NCI-H187 (cell line): ENCODE measurements around the gene GNAO1.

Experiments
- DNase-seq, 2 experiments: peaks; one replicate each; lab custom pipeline; 2025; lab: John Stamatoyannopoulos, UW

Gene GNAO1

DNA sequence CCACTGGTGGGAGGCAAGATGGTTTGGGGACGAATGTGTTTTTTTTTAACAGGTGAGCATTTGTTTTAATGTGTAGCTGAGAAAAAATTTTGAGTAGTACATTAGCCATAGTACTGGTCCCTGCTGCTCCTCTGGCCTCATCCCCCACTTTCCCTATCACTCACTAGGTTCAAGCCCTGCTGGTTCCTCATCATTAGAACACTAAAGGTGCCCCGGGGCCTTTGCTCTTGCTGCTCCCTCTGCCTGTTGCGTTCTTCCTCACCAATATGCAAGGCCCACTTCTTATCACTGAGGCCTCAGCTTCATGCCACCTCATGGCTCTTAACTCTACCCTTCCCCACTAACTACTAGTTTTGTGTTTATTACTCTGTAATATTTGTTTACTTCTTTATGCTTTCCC, 74.5 kb downstream of the GNAO1 start:
- no peak for DNase-seq

GRCh38 chr16:56266641-56267607, 75.6 kb downstream of the GNAO1 start:
- no peak for DNase-seq

- DNase-seq, result no peak
These were observed 76.6 kb downstream of the GNAO1 start for GRCh38 chr16:56267888-56268287.

DNA sequence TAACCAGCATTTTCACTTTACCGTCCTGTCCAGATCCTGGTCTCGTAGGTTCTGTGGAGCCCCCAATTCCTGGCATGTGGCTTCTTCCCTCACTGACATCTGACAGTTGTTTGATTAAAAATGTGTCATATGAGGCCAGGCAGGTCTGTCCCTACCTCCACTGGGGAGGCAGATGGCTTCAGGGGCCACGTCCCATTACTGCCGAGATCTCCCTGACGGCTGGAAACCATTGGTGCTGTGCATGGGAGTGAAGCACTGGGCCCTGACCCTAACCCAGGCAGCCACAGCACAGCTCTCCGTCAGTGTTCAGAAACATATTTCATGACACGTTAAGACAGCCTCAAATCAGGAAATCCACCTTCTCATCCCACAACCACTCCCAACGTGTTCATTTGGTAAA, 77.5 kb downstream of the GNAO1 start:
- no peak for DNase-seq

- DNase-seq, result no peak
These were observed 78.0 kb downstream of the GNAO1 start for GRCh38 chr16:56269281-56269680.

- no peak for DNase-seq
These were observed 78.8 kb downstream of the GNAO1 start for GRCh38 chr16:56269811-56270684.

DNA sequence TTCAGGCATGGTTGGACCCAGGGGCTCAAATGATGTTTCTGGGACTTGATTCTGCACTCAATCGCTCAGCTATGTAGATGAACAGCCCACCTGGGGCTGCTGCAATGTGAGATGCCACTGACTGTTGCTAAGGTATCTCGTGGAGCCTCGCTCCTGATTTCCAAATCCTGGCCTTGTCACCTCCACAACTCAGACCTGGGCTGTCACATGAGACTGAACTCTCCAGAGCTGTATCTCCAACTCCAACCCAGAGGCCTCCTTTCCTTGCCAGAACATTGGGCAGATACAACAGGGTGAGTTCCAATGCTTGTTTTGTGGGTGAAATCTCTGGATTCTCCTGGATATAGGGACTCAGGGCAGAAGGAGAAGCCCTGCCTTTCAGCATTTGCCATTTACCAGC, 79.5 kb downstream of the GNAO1 start:
- no peak for DNase-seq

- no peak for DNase-seq
These were observed 81.2 kb downstream of the GNAO1 start for GRCh38 chr16:56272583-56272894.

GRCh38 chr16:56273615-56274014, 82.3 kb downstream of the GNAO1 start:
- DNase-seq, result no peak

DNA sequence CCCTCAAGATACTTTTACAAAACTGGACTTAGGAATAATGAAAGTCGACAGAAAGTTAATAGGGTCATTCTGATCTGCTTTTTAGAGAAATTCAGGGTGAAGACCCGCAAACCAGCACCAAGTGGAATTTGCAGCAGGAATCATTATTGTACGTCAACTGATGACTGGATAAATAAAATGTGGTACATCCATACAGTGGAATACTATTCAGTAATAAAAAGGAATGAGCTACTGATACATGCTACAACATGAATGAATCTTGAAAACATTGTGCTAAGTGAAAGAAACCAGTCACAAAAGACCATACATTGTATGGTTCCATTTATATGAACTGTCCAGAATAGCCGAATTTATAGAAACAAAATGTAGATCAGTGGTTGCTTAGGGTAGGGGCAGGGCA, 83.1 kb downstream of the GNAO1 start:
- DNase-seq, result no peak

DNA sequence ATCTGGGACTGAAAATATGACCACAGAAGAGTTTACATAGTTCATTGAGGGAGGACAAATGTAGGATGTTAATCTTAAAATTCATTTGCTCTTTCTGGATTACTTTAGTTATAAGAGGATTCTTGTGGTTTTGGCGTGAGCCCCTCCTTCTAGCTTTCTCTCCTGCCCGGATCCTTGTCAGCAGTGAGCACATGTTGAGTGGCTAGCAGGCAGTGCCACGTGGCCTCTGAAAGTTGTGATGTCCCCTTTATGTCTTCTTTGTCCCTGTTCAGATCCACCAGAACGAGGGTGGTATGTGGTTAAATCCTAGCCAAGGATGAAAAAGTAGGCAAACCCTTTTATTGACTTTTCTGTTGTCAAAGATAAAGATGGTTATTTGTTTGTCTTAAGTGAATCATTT, 83.8 kb downstream of the GNAO1 start:
- no peak for DNase-seq

DNA sequence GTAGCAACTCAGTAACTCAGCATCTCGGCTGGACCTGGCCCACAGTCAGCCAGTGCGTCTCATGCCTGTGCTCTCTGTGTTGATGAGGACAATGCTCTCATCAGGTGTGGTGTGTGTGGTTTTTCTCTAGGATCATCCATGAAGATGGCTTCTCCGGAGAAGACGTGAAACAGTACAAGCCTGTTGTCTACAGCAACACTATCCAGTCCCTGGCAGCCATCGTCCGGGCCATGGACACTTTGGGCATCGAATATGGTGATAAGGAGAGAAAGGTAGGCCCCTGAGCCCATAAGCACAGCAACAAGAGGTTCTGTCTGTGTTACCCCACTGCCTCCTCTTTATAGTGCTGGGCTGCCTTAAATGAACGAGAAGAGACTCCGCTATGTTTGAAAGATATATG, 84.5 kb downstream of the GNAO1 start:
- no peak for DNase-seq

GRCh38 chr16:56277075-56277474, 85.8 kb downstream of the GNAO1 start:
- DNase-seq, result no peak

GRCh38 chr16:56278196-56278855, 87.0 kb downstream of the GNAO1 start:
- DNase-seq, result no peak

- DNase-seq, result no peak
These were observed 87.8 kb downstream of the GNAO1 start for GRCh38 chr16:56279132-56279531.

DNA sequence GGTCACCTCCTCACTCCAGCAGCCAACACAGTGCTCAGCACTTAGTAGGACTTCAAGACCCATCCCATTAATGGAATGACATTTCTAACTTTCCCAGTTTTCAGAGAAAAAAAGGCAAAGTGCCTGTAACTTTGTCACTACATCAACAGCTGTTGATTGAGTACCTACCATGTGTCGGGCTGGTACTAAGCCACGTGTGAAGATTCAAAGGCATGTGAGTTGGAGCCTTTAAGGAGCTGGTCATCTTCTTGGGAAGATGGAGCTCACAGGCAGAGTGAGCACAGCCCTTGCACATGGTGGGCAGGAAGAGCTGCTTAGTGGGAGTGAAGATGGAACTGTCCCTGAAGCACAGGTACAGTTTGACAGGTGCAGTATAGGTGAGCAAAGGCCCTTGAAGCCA, 88.6 kb downstream of the GNAO1 start:
- no peak for DNase-seq

DNA sequence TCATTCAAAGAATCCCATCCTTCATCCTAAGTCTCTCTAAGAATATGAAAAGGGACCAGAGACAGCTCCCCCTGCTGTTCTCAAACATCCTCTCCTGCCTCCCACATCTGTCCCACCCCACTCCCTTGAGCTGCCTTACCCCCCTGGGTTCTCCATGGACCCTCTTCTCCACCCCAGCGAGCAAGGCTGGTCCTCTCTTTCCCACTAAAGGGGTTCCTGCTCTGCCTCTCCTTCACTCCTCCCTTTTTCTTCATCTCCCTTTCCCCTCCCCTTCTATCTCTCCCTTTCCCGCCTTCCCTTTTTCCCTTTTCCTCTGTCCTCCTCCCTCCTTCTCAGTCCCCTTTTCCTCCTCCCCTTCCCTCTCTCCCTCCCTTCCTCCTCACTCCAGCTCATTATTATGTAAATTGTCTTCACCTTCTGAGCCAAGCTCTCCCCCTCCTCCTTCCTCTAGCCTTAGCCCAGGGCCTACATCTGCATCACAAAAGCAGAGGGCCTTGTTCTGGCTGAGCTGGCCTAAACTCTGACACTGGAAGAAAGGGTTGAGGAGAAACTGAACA, 90.0 kb downstream of the GNAO1 start:
- no peak for DNase-seq

GRCh38 chr16:56282451-56282850, 91.2 kb downstream of the GNAO1 start:
- DNase-seq, result no peak

DNA sequence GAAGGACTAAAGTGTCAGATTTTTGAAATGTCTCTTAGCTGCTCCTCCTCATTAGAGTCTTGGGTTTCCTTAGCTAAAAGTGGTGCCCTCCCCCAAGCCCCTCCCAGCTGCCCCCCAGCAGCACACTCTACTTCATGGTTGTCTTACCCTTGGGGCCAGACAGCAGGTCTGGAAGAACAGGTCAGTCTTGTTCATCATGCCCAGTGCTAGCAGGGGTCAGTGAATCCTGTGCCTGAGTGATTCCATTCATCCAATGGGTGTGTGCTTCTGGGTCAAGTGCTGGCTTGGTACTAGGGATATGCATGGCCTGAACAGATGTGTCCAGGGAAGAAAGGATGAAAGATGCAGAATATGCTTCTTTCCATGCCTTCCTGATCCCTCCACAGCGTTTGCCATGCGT, 93.2 kb downstream of the GNAO1 start:
- DNase-seq, result no peak

- no peak for DNase-seq
These were observed 95.5 kb downstream of the GNAO1 start for GRCh38 chr16:56286809-56287208.

DNA sequence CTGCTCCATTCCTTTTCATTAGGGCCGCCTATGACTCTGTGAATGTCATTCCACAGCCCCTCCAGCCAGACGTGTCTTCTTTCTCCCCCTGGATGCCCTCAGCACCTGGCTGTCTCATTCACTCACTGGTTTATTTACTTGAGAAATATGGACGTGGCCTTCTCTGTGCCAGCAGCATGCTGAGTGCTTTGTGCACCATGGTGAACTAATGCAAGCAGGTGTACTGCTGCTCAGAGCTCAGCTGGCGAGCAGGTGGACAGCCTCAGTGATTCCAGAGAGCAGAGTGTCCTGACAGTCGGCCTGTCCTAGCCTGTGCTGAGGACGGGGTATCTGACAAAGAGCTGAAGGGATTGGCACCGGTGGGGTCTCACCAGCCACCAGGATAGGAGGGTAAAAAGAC, 96.7 kb downstream of the GNAO1 start:
- DNase-seq, result no peak

GRCh38 chr16:56289416-56289815, 98.1 kb downstream of the GNAO1 start:
- no peak for DNase-seq
